GM12878 (cell line): ENCODE data around the gene AEN. TPM values are rescaled to one million over a fixed set of nuclear protein-coding genes. Genes with fewer than 3 reads are reported as not detected.

Experiments
- ATAC-seq: fragments of 200-7000 bp; cut with Tn5 transposase; 3 replicates; pipeline ENCODE4 v1.9.1; 2020; ENCODE audit warnings: mild to moderate bottlenecking, moderate library complexity
- BruUV-seq: library from RNA; stranded (reverse); fragments of 400-500 nt; replicated peaks from 2 replicates; lab custom pipeline; 2021; lab: Mats Ljungman, UMichigan
- CTCF ChIA-PET: fragments of 300-600 bp; sonication (Branson Sonifier 250); formaldehyde crosslinking; extraction: SDS; loops from one replicate; lab custom pipeline; 2021; ENCODE audit warnings: inconsistent platforms; lab: Yijun Ruan, JAX
- POLR2A ChIA-PET: fragments of 350-600 bp; formaldehyde crosslinking; extraction: SDS; loops from one replicate; lab custom pipeline; 2021; ENCODE audit warnings: inconsistent platforms; lab: Charles Lee
- RAD21 ChIA-PET: fragments of 300-600 bp; sonication (Branson Sonifier 250); formaldehyde crosslinking; loops from one replicate; lab custom pipeline; 2023; ENCODE audit warnings: antibody characterized with exemption; ENCODE audit not compliant: unreplicated experiment; lab: Charles Lee
- SMC1A ChIA-PET: fragments of 300-600 bp; sonication (Branson Sonifier 250); formaldehyde crosslinking; loops from one replicate; lab custom pipeline; 2023; ENCODE audit not compliant: unreplicated experiment, uncharacterized antibody; lab: Charles Lee
- DNase-seq: peaks from one replicate; pipeline ENCODE4 v3.0.0-alpha.2; 2011; ENCODE audit warnings: low read depth, low spot score
- FAIRE-seq: peaks from 3 replicates; lab custom pipeline; 2011; peaks lifted over from hg19 to GRCh38; lab: Jason Lieb, UNC
- H2AFZ ChIP-seq: 2 replicates; pipeline ENCODE4 v1.6.0; 2011; ENCODE audit warnings: low read depth, low read length, control low read depth; ENCODE audit not compliant: control insufficient read depth
- H3K27ac ChIP-seq: 2 replicates; pipeline ENCODE4 v1.5.1; 2011; ENCODE audit warnings: control low read depth; ENCODE audit not compliant: control insufficient read depth, insufficient read depth
- H3K27me3 ChIP-seq, 2 experiments: replicated peaks in 1 of 2; 2 replicates each; pipeline versions ENCODE4 v1.6.0 to v1.6.1; 2011; ENCODE audit warnings: low read length in 1 of 2; ENCODE audit not compliant: control insufficient read depth in 2 of 2, insufficient read depth in 2 of 2
- H3K36me3 ChIP-seq, 2 experiments: 2 replicates each; pipeline ENCODE4 v1.5.1; 2011; ENCODE audit warnings: low read length in 1 of 2; ENCODE audit not compliant: control insufficient read depth in 2 of 2, insufficient read depth in 2 of 2
- H3K4me1 ChIP-seq: 2 replicates; pipeline ENCODE4 v1.6.1; 2011; ENCODE audit warnings: mild to moderate bottlenecking, low read length, moderate library complexity, mixed read lengths; ENCODE audit not compliant: control insufficient read depth, insufficient read depth
- H3K4me2 ChIP-seq: 2 replicates; pipeline ENCODE4 v1.6.0; 2011; ENCODE audit warnings: control low read depth; ENCODE audit not compliant: control insufficient read depth, insufficient read depth
- H3K4me3 ChIP-seq: fragments of 200-600 bp; sonication (generic); 2 replicates; pipeline ENCODE4 v1.5.1; 2016
- H3K79me2 ChIP-seq: 2 replicates; pipeline ENCODE4 v1.6.0; 2011; ENCODE audit warnings: low read length; ENCODE audit not compliant: control insufficient read depth, insufficient read depth
- H3K9ac ChIP-seq: 2 replicates; pipeline ENCODE4 v1.8.0; 2011; ENCODE audit warnings: low read length, control low read depth, mixed read lengths; ENCODE audit not compliant: control insufficient read depth, insufficient read depth
- H3K9me3 ChIP-seq: replicated peaks from 3 replicates; pipeline ENCODE4 v1.5.1; 2011; ENCODE audit warnings: mild to moderate bottlenecking, low read length; ENCODE audit not compliant: control insufficient read depth, insufficient read depth
- H4K20me1 ChIP-seq: 2 replicates; pipeline ENCODE4 v1.6.0; 2011; ENCODE audit not compliant: control insufficient read depth, insufficient read depth
- HCFC1 ChIP-seq: fragments of 150-350 bp; IDR thresholded peaks from 2 replicates; pipeline ENCODE4 v1.6.1; 2014; ENCODE audit warnings: low read length
- NFXL1 ChIP-seq: fragments of 450-650 bp; IDR thresholded peaks from 2 replicates; pipeline ENCODE4 v1.6.1; 2017; ENCODE audit warnings: antibody characterized with exemption, mild to moderate bottlenecking, borderline replicate concordance
- RB1 ChIP-seq: fragments of 450-650 bp; formaldehyde crosslinking; IDR thresholded peaks from 2 replicates; pipeline ENCODE4 v1.6.1; 2017; ENCODE audit warnings: mild to moderate bottlenecking, borderline replicate concordance
- RELA ChIP-seq: fragments of 450-650 bp; IDR thresholded peaks from 2 replicates; pipeline ENCODE4 v1.8.0; 2014; ENCODE audit warnings: borderline replicate concordance; ENCODE audit not compliant: partially characterized antibody
- WGBS: methylation state at CpG from one replicate; pipeline ENCODE4 v1.1.6; 2016; ENCODE audit warnings: low lambda C conversion rate; ENCODE audit not compliant: insufficient replicate concordance, insufficient coverage; ENCODE audit errors: missing lambda C conversion rate; 5-methylcytosine and 5-hydroxymethylcytosine counted together
- in situ Hi-C: fragments of 300-500 bp; cut with MboI; formaldehyde crosslinking; loops from 9 replicates; pipeline ENCODE4 v1.14.3; 2018; ENCODE audit warnings: mixed read lengths
- intact Hi-C: fragments of 100-400 bp; cut with micrococcal nuclease; formaldehyde crosslinking; loops from one replicate; pipeline ENCODE4 v1.14.2; 2022; ENCODE audit not compliant: unreplicated experiment
- polyA plus RNA-seq, 11 experiments: library from polyadenylated mRNA; depleted of rRNA in 4 of 11; unstranded in 6 of 11; stranded (reverse) in 5 of 11; fragments of >200 nt; fragmentation: Nextera tagmentation in 4 of 11; fragmentation: Illumina TruSeq in 1 of 11; extraction: Ambion mirVana in 4 of 11; extraction: Trizol in 1 of 11; gene quantifications; 1 replicate in 1 of 11; 2 replicates in 10 of 11; pipeline versions ENCODE4 v1.2.1 to v1.2.3, GENCODE V29; 2011 to 2016; ENCODE audit warnings: inconsistent platforms in 2 of 11, missing spikeins in 2 of 11, low read depth in 1 of 11
- total RNA-seq, 4 experiments: library from RNA; depleted of rRNA in 3 of 4; stranded (reverse); fragments of >200 nt in 3 of 4; fragmentation: Illumina TruSeq in 1 of 4; extraction: Trizol in 1 of 4; gene quantifications; 2 replicates each; pipeline versions ENCODE4 v1.2.1 to v1.2.3, GENCODE V29; 2013 to 2021
- TF ChIP-seq, protein P1 (sequence below): fragments of 450-650 bp; IDR thresholded peaks from 2 replicates; pipeline ENCODE4 v1.6.1; 2017; ENCODE audit warnings: low read depth, mild to moderate bottlenecking, moderate library complexity
- TF ChIP-seq, protein P2 (sequence below), 3 experiments: IDR thresholded peaks in 2 of 3; conservative IDR thresholded peaks in 1 of 3; 2 replicates each; pipeline ENCODE4 v1.5.1; 2011; ENCODE audit warnings: low read depth in 3 of 3, low read length in 3 of 3, mild to moderate bottlenecking in 3 of 3, control low read depth in 2 of 3, moderate library complexity in 2 of 3, inconsistent platforms in 1 of 3, mixed read lengths in 1 of 3; ENCODE audit not compliant: control insufficient read depth in 2 of 3, insufficient read depth in 1 of 3; ENCODE audit errors: extremely low read depth in 1 of 3
- TF ChIP-seq, protein P3 (sequence below): IDR thresholded peaks from 2 replicates; pipeline ENCODE4 v1.6.1; 2012; ENCODE audit warnings: low read length, inconsistent platforms
- TF ChIP-seq, protein P4 (sequence below): IDR thresholded peaks from 2 replicates; pipeline ENCODE4 v1.6.1; 2011; ENCODE audit warnings: mild to moderate bottlenecking, low read depth, low read length, moderate library complexity; ENCODE audit not compliant: insufficient replicate concordance

The AEN gene
- total and polyA plus RNA-seq, 10 of the 15 experiments (the other 5 are each of a cell fraction or from before 2014, with no cell fraction given) = 11.7 to 81.2 (median 53.7) TPM

DNA sequence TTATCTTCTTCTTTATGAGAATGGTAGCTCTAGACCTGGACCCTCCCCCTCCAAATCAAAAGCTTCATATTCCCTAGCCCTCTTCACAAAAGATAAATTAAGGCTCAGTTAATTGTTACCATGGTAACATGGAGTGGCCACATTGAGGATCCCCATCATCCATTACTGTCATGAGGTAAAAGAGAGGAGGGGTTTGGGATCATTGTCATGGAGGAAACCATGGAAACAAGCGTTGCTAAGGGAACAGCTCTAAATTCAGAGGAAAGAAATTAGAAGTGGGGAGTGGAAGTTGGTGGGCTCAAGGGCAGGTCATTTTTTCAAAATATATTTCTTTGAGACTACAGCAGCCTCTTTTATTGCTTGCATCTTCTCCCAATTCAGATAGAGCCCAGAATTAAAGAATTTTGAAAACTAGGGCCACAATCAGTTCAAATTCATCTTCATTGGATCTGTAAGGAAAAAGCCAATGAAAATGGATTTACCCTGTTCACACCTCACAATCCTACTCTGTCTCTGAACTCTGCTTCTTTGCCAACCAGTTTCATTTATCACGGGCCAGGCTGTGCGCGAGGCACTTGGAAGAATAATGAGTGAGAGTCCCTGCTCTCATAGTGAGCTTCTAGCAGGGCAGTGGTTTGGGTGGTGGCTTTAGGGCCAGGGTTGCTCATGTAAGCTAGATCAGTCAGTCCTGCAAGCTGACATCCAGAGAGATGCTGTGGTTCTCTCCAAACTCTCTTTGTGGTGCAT lies 11.6 kb upstream of the AEN start:
- POLR2A ChIA-PET = interaction anchor here (0.6 to 0.7 kb wide), 2 partner anchors 14 to 919 kb away, joined by 5 read pairs; no protein-coding TSS in a partner anchor
- Histone ChIP-seq H3K4me2 (no peak overlapping the region), H3K27ac (no peak overlapping the region), H3K27me3 (peaks cover 12 to 18% of the 10 kb centered on the region in 2 experiments), H3K9me3 (no peaks in the 10 kb centered on the region), H4K20me1 (no peaks in the 10 kb centered on the region), H3K79me2 (no peaks in the 10 kb centered on the region), H3K36me3 (no peaks in the 10 kb centered on the region), H2AFZ (no peak overlapping the region), H3K4me1 (peaks cover 12% of the 10 kb centered on the region), H3K9ac (no peak overlapping the region), H3K4me3 (no peak overlapping the region)
- RAD21 ChIA-PET = interaction anchor here (0.9 kb wide), 1 partner anchor 93 kb away, joined by 3 read pairs; no protein-coding TSS in a partner anchor
- DNase-seq = no peak
- intact Hi-C loops = no loop called here
- no peak for ATAC-seq
- no TSS peak for BruUV-seq
- SMC1A ChIA-PET = interaction anchor here (0.6 to 1.4 kb wide), 4 partner anchors 12 to 1421 kb away, joined by 3 to 4 read pairs (median 4); partner anchors contain the start of gene AEN
- CTCF ChIA-PET = interaction anchor here (1.1 to 1.2 kb wide), 4 partner anchors 13 to 89 kb away, joined by 3 to 5 read pairs (median 3); no protein-coding TSS in a partner anchor
- no peak for FAIRE-seq
- TF ChIP-seq, protein P1, sequence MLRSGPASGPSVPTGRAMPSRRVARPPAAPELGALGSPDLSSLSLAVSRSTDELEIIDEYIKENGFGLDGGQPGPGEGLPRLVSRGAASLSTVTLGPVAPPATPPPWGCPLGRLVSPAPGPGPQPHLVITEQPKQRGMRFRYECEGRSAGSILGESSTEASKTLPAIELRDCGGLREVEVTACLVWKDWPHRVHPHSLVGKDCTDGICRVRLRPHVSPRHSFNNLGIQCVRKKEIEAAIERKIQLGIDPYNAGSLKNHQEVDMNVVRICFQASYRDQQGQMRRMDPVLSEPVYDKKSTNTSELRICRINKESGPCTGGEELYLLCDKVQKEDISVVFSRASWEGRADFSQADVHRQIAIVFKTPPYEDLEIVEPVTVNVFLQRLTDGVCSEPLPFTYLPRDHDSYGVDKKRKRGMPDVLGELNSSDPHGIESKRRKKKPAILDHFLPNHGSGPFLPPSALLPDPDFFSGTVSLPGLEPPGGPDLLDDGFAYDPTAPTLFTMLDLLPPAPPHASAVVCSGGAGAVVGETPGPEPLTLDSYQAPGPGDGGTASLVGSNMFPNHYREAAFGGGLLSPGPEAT = no peak
- TF ChIP-seq, protein P2, sequence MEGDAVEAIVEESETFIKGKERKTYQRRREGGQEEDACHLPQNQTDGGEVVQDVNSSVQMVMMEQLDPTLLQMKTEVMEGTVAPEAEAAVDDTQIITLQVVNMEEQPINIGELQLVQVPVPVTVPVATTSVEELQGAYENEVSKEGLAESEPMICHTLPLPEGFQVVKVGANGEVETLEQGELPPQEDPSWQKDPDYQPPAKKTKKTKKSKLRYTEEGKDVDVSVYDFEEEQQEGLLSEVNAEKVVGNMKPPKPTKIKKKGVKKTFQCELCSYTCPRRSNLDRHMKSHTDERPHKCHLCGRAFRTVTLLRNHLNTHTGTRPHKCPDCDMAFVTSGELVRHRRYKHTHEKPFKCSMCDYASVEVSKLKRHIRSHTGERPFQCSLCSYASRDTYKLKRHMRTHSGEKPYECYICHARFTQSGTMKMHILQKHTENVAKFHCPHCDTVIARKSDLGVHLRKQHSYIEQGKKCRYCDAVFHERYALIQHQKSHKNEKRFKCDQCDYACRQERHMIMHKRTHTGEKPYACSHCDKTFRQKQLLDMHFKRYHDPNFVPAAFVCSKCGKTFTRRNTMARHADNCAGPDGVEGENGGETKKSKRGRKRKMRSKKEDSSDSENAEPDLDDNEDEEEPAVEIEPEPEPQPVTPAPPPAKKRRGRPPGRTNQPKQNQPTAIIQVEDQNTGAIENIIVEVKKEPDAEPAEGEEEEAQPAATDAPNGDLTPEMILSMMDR (IDR thresholded peaks at IDR 0.05 in 2 of 3, conservative IDR thresholded peaks at IDR 0.05 in 1 of 3; ENCODE audit: control insufficient read depth in 2 of 3, extremely low read depth in 1 of 3, insufficient read depth in 1 of 3, low read depth in 3 of 3, low read length in 3 of 3) = no peak
- TF ChIP-seq, protein P3, sequence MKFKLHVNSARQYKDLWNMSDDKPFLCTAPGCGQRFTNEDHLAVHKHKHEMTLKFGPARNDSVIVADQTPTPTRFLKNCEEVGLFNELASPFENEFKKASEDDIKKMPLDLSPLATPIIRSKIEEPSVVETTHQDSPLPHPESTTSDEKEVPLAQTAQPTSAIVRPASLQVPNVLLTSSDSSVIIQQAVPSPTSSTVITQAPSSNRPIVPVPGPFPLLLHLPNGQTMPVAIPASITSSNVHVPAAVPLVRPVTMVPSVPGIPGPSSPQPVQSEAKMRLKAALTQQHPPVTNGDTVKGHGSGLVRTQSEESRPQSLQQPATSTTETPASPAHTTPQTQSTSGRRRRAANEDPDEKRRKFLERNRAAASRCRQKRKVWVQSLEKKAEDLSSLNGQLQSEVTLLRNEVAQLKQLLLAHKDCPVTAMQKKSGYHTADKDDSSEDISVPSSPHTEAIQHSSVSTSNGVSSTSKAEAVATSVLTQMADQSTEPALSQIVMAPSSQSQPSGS = no peak
- no peak for TF ChIP-seq HCFC1
- no peak for TF ChIP-seq RELA
- TF ChIP-seq NFXL1 = no peak
- no peak for TF ChIP-seq RB1
- TF ChIP-seq, protein P4, sequence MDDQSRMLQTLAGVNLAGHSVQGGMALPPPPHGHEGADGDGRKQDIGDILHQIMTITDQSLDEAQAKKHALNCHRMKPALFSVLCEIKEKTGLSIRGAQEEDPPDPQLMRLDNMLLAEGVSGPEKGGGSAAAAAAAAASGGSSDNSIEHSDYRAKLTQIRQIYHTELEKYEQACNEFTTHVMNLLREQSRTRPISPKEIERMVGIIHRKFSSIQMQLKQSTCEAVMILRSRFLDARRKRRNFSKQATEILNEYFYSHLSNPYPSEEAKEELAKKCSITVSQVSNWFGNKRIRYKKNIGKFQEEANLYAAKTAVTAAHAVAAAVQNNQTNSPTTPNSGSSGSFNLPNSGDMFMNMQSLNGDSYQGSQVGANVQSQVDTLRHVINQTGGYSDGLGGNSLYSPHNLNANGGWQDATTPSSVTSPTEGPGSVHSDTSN = no peak
- 96% methylated on average over 4 of the region's 4 CpGs for WGBS
- in situ Hi-C loops = no loop called here
